Fibroblast of lung (primary cell): ENCODE data around the gene HMCN2. TPM values are rescaled to one million over a fixed set of nuclear protein-coding genes. Genes with fewer than 3 reads are reported as not detected.

Source experiments
- DNase-seq, 2 donors: peaks; one replicate each; pipeline versions ENCODE4 v3.0.0 to v3.0.0-alpha.2; 2010; ENCODE audit warnings: low read depth in 2 of 2
- H2AFZ ChIP-seq: 2 replicates; pipeline ENCODE4 v1.5.1; 2012; ENCODE audit warnings: low read length, control low read depth, inconsistent platforms
- H3K27ac ChIP-seq: 2 replicates; pipeline ENCODE4 v1.5.1; 2011; ENCODE audit warnings: low read length, control low read depth; ENCODE audit not compliant: insufficient read depth
- H3K27me3 ChIP-seq: 2 replicates; pipeline ENCODE4 v1.5.1; 2011; ENCODE audit warnings: mild to moderate bottlenecking, low read length; ENCODE audit not compliant: control insufficient read depth, insufficient read depth
- H3K36me3 ChIP-seq: 2 replicates; pipeline ENCODE4 v1.5.1; 2011; ENCODE audit warnings: low read length; ENCODE audit not compliant: control insufficient read depth, insufficient read depth
- H3K4me1 ChIP-seq: 2 replicates; pipeline ENCODE4 v1.5.1; 2011; ENCODE audit warnings: low read length; ENCODE audit not compliant: control insufficient read depth, insufficient read depth; ENCODE audit errors: extremely low read depth
- H3K4me2 ChIP-seq: 2 replicates; pipeline ENCODE4 v1.5.1; 2011; ENCODE audit warnings: low read length, control low read depth; ENCODE audit not compliant: insufficient read depth; ENCODE audit errors: extremely low read depth
- H3K4me3 ChIP-seq, 4 experiments: fragments of 200-600 bp in 1 of 4; sonication (generic) in 1 of 4; replicated peaks in 1 of 4; 2 replicates each; pipeline ENCODE4 v1.5.1; 2011 to 2016; ENCODE audit warnings: low read length in 4 of 4, low read depth in 3 of 4, mild to moderate bottlenecking in 3 of 4, control low read depth in 2 of 4, inconsistent platforms in 1 of 4, mixed read lengths in 1 of 4; ENCODE audit not compliant: insufficient read depth in 1 of 4; ENCODE audit errors: control extremely low read depth in 1 of 4
- H3K79me2 ChIP-seq: 2 replicates; pipeline ENCODE4 v1.5.1; 2012; ENCODE audit warnings: mild to moderate bottlenecking, low read length, inconsistent platforms; ENCODE audit not compliant: control insufficient read depth, insufficient read depth
- H3K9ac ChIP-seq: 2 replicates; pipeline ENCODE4 v1.5.1; 2011; ENCODE audit warnings: mild to moderate bottlenecking, low read length, control low read depth; ENCODE audit not compliant: insufficient read depth
- H3K9me3 ChIP-seq: 2 replicates; pipeline ENCODE4 v1.5.1; 2012; ENCODE audit warnings: low read depth, low read length; ENCODE audit not compliant: control insufficient read depth, insufficient read depth
- H4K20me1 ChIP-seq: 2 replicates; pipeline ENCODE4 v1.5.1; 2011; ENCODE audit warnings: low read length; ENCODE audit not compliant: control insufficient read depth, insufficient read depth; ENCODE audit errors: extremely low read depth
- EZH2 ChIP-seq: IDR thresholded peaks from 2 replicates; pipeline ENCODE4 v1.5.1; 2012; ENCODE audit warnings: low read length, control low read depth, mild to moderate bottlenecking; ENCODE audit errors: missing control alignments
- polyA plus RNA-seq, 2 donors: library from polyadenylated mRNA; depleted of rRNA in 1 of 2; stranded (reverse) in 1 of 2; unstranded in 1 of 2; fragments of >200 nt; gene quantifications; 2 replicates each; pipeline ENCODE4 v1.2.1, GENCODE V29; 2011 to 2012; ENCODE audit warnings: missing spikeins in 1 of 2
- total RNA-seq: library from RNA; depleted of rRNA; stranded (reverse); fragments of >200 nt; gene quantifications from 2 replicates; pipeline ENCODE4 v1.2.1, GENCODE V29; 2014
- TF ChIP-seq, protein P1 (sequence below), 2 donors: IDR thresholded peaks in 1 of 2; conservative IDR thresholded peaks in 1 of 2; 1 replicate in 1 of 2; 2 replicates in 1 of 2; pipeline ENCODE4 v1.5.1; 2011 to 2012; ENCODE audit warnings: low read length in 2 of 2, control low read depth in 1 of 2, inconsistent platforms in 1 of 2, low read depth in 1 of 2, mild to moderate bottlenecking in 1 of 2

Gene HMCN2
- total and polyA plus RNA-seq, 2 donors (not counting 1 experiment from before 2014, with no cell fraction given), result under 0.01 TPM; not detected in 1

DNA sequence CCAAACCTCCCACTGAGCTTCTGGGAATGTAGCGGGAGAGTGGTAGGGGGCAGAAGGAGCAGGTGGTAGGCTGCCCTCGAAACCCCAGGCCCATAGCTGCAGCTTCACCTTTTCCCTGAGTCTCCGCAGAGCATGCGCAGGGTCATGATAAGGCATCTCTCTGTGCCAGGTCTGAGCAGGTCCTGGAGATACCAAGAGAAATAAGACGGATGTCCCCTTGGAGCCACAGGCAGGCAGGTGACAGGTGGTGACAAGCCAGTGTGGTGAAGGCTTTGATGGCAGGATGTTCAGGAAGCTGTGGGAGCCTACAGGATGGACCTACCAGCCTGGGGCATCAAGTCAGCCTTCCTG is 68.1 kb downstream of the HMCN2 start:
- TF ChIP-seq, protein P1, sequence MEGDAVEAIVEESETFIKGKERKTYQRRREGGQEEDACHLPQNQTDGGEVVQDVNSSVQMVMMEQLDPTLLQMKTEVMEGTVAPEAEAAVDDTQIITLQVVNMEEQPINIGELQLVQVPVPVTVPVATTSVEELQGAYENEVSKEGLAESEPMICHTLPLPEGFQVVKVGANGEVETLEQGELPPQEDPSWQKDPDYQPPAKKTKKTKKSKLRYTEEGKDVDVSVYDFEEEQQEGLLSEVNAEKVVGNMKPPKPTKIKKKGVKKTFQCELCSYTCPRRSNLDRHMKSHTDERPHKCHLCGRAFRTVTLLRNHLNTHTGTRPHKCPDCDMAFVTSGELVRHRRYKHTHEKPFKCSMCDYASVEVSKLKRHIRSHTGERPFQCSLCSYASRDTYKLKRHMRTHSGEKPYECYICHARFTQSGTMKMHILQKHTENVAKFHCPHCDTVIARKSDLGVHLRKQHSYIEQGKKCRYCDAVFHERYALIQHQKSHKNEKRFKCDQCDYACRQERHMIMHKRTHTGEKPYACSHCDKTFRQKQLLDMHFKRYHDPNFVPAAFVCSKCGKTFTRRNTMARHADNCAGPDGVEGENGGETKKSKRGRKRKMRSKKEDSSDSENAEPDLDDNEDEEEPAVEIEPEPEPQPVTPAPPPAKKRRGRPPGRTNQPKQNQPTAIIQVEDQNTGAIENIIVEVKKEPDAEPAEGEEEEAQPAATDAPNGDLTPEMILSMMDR (conservative IDR thresholded peaks at IDR 0.05 in 1 of 2, IDR thresholded peaks at IDR 0.05 in 1 of 2; ENCODE audit: low read depth in 1 of 2, low read length in 2 of 2), result no peak
- no peak for TF ChIP-seq EZH2
- peaks cover 2% of the 10 kb centered on the region for H3K4me1 ChIP-seq
- no peaks in the 10 kb centered on the region for H3K36me3 ChIP-seq
- no peaks in the 10 kb centered on the region for H3K9me3 ChIP-seq
- DNase-seq, result no peak
- H3K27ac ChIP-seq, result no peak overlapping the region
- H3K27me3 ChIP-seq, result peaks cover 2% of the 10 kb centered on the region
- H3K79me2 ChIP-seq, result no peaks in the 10 kb centered on the region
- no peak overlapping the region for H3K9ac ChIP-seq
- no peaks in the 10 kb centered on the region for H4K20me1 ChIP-seq
- H3K4me2 ChIP-seq, result no peak overlapping the region
- H3K4me3 ChIP-seq, result no peak overlapping the region
- H2AFZ ChIP-seq, result no peak overlapping the region

DNA sequence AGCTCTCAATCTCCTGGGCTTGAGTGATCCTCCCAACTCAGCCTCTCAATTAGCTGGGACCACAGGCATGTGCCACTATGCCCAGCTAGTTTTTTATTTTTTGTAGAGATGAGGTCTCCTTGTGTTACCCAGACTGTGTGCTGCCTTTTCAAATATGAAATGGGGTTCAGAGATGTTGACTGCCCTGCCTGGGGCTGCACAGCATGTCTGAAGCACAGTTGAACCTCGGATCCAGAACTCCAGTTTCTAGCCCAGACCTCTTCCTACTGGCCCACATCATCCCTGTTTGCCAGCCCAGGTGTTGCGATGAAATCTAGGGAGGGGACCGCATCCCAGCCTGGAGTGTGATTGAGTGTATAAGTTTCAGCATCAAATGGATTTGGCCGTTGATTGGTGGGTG is 69.4 kb downstream of the HMCN2 start:
- peaks cover 2% of the 10 kb centered on the region for H3K27me3 ChIP-seq

DNA sequence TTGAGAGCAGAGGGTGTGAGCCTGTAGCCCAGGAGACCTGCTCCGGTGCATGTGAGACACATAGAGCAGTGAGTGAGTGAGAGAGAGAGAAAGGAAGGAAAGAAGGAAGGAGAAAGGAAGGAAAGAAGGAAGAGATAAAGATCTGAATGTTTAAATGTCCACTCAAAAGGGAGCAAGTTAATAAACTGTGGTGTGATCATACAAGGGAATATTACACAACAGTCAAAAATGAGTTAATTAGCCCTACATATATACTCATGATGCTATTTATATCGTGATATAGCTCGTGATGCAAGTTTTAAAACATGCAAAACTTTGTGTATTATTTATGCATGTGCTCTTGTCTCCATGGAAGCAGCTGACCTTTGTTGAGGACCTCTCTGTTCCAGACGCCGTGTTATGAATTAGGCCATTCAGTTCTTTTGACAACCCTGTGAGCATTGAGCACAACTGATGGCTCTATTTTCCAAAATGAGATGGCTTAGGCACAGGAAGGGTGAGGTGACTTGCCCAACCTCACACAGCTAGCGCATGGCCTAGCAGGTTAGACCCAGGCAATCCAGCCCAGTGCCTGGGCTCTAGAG is 70.6 kb downstream of the HMCN2 start:
- H3K36me3 ChIP-seq, result no peaks in the 10 kb centered on the region
- no peak overlapping the region for H3K4me2 ChIP-seq
- no peak for TF ChIP-seq EZH2
- TF ChIP-seq, protein P1 (conservative IDR thresholded peaks at IDR 0.05 in 1 of 2, IDR thresholded peaks at IDR 0.05 in 1 of 2; ENCODE audit: low read depth in 1 of 2, low read length in 2 of 2), result no peak
- no peak overlapping the region for H3K4me3 ChIP-seq
- H3K27ac ChIP-seq, result no peak overlapping the region
- peaks cover 2% of the 10 kb centered on the region for H3K4me1 ChIP-seq
- H4K20me1 ChIP-seq, result no peaks in the 10 kb centered on the region
- no peaks in the 10 kb centered on the region for H3K9me3 ChIP-seq
- no peak overlapping the region for H2AFZ ChIP-seq
- no peak overlapping the region for H3K9ac ChIP-seq
- peak in 1 of 2 donors; percentile 9 for DNase-seq
- H3K27me3 ChIP-seq, result peaks cover 2% of the 10 kb centered on the region
- no peaks in the 10 kb centered on the region for H3K79me2 ChIP-seq

More for the DNA sequence above, 69.4 kb downstream of the HMCN2 start:
- H2AFZ ChIP-seq, result no peak overlapping the region
- DNase-seq, result no peak
- TF ChIP-seq EZH2, result no peak
- TF ChIP-seq, protein P1 (conservative IDR thresholded peaks at IDR 0.05 in 1 of 2, IDR thresholded peaks at IDR 0.05 in 1 of 2; ENCODE audit: low read depth in 1 of 2, low read length in 2 of 2), result no peak
- no peak overlapping the region for H3K4me2 ChIP-seq
- H3K9me3 ChIP-seq, result no peaks in the 10 kb centered on the region
- no peak overlapping the region for H3K27ac ChIP-seq
- no peaks in the 10 kb centered on the region for H3K36me3 ChIP-seq
- no peaks in the 10 kb centered on the region for H3K79me2 ChIP-seq
- H4K20me1 ChIP-seq, result no peaks in the 10 kb centered on the region
- no peak overlapping the region for H3K9ac ChIP-seq
- H3K4me1 ChIP-seq, result peaks cover 2% of the 10 kb centered on the region
- no peak overlapping the region for H3K4me3 ChIP-seq
